ENCODE data around the gene ARGLU1.

ARGLU1 gene

DNA sequence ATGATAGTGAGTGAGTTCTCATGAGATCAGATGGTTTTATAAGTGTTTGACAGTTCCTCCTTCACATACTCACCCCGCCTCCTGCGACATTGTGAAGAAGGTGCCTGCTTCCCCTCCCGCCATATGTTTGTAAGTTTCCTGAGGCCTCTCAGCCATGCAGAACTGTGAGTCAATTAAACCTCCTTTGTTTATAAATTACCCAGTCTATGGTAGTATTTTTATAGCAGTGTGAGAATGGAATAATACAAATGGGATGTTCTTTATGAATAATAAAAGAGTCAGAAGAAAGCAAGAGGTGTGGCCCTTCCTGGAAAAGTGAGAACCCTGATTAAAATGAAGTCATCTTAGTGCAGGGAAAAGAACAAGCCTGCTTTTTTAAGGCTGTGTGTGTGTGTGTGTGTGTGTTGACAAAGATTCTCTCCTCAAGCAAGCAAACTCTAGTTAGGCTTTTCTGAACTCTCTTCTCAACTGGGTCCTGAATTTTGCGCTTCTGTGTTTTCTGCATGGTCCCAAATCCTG lies 18.8 kb upstream of the ARGLU1 start:
- DNase-seq = no peak

DNA sequence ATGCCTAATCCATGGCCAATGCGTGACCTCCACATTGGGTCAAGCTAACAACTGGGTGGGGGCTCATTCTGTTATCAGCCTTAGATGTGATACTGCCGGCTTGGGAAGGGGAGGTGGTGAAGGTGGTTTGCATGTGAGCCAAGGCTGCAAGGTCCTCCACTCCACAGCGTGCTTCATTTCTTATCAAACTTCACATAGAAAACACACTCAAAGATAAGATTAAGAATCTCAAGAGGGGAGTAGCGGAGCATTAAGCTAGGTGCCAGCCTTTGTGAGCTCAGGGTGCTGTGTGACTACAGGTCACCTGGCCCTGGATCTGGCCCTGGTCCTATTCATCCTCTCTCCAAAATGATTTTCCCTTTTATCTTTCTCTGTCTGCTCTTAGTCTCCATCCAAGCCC lies 13.3 kb upstream of the ARGLU1 start:
- no peak for DNase-seq

DNA sequence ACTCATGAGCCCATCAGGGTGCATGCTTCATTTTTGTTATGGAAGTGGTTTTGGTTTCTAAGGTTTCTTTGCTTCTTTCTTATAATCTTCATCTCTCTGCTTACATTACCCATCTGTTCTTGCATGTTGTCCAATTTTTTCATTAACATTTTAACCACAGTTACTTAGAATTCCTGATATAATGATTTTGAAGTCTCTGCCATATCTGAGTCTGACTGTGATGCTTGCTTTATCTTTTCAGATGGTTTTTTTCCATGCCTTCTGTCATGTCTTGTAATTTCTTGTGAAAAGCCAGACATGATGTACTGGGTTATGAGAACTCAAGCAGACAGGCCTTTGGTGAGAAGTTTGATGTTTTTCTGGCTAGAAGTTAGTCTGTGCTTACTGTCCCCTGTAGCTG lies 8.0 kb upstream of the ARGLU1 start:
- no peak for DNase-seq

DNA sequence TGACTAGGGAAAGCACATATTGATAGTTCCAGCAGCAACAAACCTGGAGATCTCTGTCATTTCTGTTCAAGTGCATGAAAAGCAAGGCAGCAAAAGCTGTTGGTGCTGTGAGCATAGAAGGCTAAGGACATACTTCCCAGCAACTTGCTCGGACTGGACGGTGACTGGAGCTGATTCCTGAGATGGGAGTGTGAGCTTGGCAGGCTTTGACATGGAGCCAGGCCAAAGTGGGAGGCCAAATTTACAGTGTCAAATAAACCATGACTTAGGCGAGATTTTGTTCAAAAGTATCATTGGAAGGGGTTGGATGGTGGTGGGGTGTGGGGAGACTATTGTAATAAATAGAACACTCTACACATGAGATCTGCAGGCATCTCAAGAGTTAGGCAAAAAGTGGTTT lies 5.9 kb upstream of the ARGLU1 start:
- DNase-seq = no peak

DNA sequence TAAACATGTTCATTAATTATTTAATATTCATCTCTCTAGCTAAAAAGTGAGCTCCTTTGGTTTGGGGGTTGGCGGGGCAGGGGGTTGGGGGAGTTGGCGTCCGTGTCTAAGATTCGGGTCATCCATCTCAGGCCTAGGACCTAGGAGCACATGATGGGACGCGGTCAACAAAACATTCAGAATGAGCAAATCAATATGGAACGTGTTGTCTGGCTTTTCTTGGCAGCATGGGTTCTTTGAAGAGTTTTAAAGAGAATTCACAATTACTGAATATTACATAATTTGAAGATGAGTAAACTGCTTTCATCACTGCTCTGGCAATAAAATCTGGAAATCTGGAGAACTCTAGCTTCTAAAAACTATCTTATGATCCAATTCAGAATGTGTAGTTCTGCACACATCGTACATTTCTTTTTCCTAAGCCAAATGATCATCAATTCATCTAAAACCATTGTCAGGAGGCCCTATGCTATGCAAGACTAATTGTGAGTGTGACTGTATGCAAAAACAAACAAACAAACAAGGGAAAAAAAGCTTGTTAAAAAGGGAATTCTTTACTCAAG lies 5.4 kb upstream of the ARGLU1 start:
- no peak for DNase-seq

DNA sequence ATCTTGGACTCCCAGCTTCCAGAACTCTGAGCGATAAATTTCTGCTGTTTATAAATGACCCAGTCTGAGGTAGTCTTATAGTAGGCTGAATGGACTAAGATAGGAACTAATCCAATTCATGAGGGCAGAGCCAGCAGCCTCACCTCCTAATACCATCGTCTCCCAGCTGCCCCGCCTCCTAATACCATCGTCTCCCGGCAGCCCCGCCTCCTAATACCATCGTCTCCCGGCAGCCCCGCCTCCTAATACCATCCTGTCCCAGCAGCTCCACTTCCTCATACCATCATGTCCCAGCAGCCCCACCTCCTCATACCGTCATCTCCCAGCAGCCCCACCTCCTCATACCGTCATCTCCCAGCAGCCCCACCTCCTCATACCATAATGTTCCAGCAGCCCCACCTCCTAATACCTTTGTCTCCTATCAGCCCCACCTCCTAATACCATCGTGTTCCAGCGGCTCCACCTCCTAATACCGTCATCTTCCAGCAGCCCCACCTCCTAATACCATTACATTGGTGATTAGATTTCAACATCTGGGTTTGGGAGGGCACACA lies 2.4 kb upstream of the ARGLU1 start:
- peak; percentile 35 for DNase-seq

DNA sequence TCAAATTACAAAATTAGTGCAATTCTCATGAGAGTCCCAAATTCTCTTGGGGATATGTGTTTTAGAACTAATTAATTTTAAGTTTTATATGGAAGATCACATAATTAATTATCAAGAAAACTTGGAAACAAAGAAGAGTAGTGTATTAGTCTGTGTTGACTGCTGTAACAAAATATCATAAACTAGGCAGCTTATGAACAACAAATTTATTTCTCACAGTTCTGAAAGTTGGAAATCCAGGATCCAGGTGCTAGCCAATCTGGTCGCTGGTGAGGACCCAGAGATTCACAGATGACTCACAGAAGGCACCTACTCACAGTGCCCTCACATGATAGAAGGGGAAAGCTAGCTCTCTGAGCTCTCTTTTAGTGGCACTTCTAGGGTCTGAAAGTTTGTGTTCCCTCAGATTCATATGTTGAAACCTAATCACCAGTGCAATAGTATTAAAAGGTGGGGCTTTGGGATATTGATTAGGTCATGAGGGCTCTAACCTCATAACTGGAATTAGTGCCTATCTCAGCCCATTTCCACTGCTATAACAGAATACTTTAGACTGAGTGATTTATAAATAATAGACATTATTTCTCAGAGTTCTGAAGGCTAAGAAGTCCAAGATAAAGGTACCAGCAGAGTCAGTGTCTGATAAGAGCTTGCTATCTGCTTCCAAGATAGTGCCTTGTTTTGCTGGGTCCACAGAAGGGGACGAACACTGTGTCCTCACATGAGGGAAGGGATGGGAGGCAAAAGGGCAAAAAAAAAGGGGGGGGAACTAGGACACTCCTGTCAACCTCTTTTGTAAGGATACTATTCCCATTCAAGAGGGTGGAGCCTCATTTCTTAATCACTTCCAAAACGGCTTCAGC lies 1.5 kb upstream of the ARGLU1 start:
- no peak for DNase-seq

DNA sequence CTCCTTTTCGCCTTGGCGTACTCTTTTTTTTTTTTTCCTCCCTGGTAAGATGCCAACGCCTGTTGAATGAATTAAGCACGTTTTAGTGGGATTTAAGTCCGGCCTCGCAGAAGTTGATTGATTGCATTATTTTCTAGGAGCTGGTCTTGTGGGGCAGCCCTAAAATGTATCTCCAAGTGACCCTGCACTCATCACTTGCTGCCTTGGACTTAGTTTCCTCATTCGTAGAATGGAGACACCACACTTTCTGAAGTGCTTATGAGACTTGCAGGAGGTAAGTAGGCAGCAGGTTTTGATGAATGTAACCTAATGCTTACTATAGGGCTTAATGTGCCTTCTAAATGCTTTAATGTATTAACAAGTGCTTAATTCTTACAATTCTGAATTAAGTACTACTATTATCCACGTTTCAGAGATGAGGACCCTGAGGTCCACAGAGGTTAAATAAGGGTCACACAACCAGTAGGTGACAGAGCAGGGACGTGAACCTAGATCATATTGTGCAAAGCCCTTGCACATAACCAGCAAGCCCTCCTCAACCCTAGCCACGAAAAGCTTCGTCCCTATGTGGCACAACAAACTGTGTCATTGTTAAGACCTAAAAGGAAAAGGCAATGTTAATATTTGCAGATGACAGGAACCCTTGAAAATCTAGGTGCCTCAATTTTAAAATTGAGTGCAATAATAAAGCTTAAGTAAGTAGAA lies 514 bp upstream of the ARGLU1 start:
- no peak for DNase-seq

DNA sequence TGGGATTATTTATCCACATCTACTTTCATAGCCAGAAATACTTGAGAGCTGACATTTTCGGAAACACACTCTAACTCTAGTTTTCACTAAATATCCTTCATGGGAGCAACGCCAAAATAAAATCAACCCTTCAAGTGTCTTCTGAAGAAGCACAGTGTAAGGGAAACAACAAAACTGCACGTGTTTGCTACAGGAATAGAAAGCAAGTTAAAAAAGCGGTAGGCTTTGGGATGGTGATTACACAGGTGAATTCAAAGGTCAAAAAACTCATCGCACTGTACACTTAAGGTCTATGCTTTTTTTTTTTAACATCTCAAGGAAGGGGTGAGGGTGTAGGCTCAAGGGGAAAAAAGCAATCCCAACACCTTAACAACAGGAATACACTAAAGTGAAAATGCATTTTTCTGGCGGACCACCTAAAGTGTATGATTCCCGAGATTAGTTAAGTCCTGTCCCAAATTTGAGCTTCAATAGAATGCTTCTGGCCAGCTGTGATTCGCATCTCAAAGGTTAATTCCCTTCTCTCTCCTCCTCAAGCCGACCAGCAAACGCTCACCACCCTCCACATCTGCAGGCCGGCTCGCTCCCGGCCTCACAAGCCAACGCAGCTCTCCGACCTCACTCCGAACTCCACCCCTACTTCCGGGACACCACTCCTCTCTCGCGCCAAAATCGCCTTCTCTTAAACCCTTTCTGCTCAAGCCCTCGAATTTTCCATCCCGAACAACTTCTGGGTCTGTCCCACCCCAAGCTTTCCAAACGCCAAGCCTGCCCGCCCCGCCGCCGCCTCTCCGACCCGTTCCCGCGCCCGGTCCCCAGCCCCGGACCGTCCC lies 1.1 kb downstream of the ARGLU1 start:
- DNase-seq = peak; percentile 68

DNA sequence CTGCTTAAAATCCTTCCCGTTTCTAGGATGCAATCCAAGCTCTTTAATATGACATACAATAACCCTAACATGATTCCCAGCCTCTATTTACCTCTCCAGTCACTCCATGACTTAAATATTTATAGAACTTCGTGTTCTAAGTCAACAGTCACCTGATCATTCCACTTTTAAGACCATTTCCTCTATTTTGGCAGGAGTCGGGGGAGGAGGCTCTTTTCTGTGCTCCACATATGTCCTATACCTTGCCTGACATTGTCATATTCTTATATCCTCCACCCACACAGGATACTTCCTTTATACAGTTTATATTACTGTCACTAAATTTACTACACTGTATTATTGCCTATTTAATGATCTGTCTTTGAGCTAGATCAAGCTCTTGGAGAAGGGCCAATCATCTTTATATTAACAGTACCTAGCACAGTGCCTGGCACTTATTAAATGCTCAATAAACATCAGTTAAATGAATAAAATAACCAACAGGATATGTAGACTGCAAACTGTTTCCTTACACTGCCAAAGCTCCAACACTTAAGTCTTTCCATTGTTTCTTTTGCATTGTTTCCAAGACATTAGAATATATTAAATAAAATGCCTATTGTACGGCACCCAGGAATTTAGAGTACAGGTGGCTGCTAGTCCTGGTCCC lies 2.7 kb downstream of the ARGLU1 start:
- no peak for DNase-seq

DNA sequence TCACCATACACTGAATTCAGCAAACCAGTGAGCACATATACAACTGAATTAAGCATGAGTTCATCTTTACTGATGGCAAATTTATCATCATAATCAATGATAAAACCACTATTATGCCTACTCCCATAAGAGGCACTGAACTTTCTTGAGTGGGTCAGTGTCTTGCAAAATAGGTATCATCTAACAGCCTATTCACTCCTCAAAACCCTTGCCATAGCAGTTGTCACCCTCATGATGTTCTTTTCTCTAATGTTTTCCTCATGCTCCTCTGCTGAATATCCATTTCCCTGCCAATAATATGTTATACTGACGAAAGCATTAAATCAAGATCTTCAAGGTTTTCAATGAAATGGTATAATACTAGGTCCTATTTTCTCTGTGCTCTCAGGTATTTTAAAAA lies 5.6 kb downstream of the ARGLU1 start:
- DNase-seq = no peak

DNA sequence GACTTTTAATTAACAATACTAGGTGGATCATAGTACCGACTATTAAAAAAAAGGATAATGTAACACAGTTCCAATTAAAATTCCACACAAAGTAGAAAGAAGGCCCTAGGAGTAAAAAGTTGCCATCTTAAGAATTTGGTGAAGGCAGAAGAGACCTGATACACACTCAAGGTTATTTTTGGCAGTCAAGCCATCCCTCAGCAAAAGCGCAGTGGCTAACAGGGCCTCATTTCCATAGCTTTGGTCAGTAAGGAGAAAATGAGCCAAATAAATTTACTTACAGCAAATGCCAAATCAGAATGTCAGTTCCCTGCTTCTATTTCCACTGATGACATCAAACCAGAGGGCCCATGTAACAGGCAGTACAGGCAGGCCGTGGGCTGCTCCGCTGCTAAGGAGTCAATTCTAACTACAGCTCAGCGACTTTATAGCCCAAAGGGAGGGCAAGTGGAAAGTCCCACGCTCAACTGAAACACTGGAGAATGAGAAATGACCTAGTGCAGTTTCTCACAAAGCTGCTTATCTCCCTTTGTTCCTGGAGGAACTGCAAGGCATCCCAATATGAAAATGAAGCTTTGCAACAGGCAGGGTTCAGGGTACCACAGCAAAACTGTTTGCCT lies 6.3 kb downstream of the ARGLU1 start:
- peak; percentile 66 for DNase-seq

DNA sequence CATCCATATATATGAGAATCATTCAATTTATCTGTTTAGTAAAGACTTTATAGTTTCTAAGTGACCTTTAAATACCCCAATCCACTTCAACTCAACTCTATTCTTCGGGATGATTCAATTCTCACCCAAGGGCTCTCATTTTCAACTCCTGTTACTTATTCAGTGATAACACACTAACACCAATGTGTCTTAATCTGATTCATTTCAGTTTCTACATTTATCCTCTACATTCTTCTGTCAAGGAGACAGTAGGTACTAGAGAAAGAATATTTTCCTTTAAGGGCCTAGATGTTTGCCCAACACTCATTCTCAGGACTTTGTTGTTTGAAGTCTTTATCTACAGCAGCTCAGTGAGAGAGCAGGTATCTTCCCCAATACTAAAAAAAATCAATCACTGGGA lies 7.1 kb downstream of the ARGLU1 start:
- DNase-seq = peak; percentile 74

DNA sequence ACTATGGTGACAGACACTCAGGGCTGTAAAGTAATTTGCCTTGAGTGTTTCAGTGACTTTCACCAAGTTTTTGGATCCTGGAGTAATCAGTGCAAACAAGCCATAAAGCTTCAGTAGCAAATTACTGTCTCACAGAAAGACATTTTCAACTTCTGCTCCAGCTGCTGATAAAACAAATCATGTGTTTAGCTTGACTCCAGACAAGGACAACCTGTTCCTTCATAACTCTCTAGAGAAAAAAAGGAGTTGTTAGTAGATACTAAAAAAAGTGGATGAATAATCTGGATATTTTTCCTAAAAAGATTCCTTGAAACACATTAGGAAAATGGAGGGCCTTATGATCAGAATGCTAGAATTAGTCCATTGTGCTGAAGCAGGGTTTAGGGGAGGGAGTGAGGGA lies 9.4 kb downstream of the ARGLU1 start:
- DNase-seq = no peak

DNA sequence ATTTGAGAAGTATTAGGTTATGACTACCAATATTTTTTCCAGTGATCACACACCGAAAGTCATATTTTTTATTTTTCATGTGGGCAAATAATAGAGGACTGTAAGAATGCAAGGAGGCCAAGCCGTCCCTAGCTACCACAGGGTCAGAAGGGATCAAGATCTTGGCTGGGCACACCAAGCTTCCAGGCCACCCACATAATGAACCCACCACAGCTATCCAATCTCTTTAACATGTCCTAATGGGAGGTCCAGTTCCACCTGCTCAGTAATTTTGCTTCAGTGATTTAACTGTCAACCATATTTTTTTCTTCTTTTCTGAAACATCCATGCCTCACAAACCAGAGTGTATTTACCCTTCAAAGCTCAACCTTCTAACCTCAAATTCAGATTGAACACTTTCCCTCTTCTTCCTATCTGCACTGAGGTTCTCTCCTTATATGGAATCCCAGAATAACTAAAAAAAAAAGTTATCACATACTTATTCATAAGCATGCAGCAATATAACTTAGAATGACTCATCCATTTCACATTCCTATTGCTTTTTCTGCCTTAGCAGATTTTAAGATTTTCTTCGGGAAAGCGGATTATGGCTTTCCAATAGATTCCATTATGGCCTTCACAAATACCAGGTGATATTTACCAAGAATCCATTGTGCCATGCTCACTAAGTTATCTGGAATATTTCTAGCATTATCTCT lies 12.2 kb downstream of the ARGLU1 start:
- no peak for DNase-seq

DNA sequence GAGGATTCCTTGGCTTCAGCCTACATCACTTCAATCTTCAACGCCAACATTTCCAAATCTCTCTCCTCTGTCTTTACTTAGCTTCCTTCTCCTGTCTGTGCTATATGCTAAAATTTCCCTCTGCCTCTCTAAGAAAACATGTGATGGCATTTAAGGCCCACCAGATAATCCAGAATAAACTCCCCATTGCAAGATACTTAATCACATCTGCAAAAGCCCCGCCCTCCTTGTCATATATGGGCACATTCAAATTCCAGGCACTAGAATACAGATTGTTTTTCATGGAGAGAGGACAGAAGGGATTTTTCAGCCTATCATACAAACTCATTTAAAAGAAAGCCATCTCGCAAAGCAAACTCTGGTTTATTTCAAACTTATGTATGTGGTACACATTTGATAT lies 16.2 kb downstream of the ARGLU1 start:
- DNase-seq = no peak

DNA sequence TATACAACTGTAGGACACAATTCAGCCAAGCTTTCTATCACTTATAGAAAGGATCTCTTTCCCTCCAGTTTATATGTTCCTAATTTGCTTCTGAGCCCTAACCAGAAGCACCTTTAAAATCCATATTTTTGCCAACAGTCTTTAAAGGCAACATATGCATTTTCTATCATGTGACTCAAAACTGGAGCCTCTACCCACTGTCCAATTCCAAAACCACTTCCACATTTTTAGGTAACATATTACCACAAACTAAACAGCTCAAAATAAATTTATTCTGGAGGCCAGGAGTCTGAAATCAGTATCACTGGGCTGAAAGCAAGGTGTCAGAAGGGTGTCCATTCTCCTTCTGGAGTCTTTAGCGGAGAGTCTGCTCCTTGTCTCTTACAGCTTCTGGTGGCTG lies 16.6 kb downstream of the ARGLU1 start:
- no peak for DNase-seq

DNA sequence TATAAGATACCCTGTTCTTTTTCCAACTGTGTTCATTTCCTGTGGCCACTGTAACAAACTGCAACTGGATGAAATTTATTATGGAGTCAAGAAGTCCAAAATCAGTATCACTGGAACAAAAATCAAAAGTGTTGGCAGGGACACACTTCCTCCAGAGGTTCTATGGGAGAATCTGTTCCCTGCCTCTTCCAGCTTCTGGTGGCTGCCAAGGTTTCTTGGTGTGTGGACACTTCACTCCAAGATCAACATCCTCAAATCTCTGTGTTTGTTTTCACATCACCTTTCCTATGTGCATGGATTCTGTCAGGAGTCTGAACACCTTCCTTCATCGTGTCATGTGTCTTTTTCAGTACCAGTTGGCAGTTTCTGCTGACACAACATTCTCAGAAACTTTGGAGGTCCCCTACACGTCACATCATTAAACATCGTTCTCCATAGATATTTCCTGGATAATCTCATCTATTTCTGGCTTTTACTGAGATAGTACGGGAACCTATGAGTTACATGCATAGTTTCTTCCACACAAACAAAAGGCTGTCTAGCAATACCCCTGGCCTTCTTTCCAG lies 17.3 kb downstream of the ARGLU1 start:
- no peak for DNase-seq

DNA sequence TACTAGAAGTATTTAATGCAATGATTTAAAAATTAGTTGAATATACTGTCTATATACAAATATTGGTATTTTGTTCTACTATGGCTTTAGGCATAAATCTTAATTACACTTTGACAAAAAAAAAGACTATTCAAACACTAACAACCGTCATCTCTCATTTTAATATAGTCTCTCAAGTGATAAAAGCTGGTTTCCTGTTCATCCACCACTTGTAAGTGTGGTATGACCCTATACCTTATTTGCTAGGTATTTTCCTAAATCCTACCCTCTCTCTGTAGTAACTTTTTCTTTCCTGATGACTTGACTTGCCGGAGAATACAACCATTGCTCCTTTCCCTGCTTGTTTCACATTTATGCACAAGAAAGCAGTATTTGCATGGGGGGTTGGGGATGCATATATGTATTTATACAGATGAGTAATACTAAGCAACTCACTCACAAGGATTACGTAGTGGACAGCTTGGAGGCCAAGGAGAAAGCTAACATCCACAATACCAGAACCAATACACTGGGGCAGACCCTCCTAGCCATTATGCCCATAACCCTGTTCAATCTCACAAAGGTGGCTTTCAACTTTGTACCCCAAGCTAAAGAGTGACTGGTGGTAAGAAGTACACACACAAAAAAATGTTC lies 19.8 kb downstream of the ARGLU1 start:
- DNase-seq = no peak

DNA sequence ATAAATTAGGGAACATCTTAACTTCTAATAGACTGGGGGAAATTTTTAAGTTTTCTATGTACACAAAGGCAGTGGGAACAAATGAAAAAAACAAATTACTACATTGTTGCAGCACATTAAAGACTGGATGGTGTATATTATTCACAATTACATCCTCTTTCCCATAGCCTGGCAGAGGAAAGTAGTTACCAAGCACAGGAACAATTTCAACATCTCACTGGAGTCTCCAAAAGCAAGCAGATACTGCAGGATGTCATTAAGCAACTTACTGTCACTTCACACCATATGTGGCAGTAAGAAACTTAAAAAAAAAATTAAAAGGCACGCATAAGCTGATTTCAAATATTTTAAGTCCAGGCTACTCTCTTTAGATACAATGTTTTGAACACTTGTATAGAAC lies 26.1 kb downstream of the ARGLU1 start:
- DNase-seq = no peak
